ENCODE measurements around the gene SRCIN1.
"Not testable (repeated sequence)": the region's sequence is repeated elsewhere in the genome, so short reads cannot be mapped to it uniquely, and the experiment has no call there.

The SRCIN1 gene

DNA sequence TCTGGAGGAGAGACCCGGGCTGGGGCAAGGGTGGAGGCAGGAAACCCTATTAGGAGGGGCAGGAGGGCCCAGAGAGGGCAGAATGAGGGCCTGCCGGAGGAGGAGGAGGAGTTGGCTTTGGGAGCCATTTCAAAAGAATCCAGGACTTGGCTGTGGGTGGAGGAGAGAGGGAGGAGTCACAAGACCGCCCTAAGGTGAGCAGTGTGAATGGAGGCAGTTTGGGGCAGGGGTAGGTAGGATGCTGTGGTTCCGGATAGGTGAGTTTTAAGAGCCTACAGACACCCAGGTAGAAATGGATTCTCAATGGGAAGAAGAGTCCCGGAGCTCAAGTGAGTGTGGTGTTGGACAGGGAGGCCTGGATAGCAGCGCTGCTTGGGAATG lies 97.2 kb downstream of the SRCIN1 start:
- DNase-seq: no peak

DNA sequence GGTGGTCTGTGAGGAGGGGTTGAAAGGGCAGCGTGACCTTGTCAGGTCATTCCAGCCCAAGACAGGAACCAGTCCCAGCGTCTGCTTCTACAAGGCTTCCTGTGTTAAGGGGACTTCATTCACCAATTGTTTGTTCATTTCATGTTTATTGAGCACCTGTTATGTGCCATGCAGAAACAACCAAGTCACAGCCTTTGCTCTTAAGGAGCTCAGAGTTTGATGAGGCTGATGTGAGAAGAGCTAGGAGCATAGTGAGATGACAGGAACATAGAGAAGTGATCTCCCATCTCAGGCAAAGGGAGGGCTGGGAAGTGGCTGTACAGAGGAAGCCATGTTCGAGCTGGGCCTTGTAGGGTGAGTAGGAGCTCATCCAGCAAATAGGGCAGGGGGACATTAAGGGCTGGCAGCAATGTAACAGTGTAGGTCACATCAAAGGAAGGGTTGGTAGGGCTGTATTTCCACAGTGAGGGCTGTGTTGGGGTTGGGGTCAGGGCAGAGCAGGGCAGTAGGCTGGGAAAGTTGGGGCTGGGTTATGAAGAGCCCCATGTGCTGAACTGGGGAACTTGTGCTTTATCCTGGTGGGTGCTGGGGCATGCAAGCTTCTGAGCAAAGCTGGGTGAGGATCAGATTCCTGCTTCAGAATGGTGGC lies 97.7 kb downstream of the SRCIN1 start:
- DNase-seq: no peak

DNA sequence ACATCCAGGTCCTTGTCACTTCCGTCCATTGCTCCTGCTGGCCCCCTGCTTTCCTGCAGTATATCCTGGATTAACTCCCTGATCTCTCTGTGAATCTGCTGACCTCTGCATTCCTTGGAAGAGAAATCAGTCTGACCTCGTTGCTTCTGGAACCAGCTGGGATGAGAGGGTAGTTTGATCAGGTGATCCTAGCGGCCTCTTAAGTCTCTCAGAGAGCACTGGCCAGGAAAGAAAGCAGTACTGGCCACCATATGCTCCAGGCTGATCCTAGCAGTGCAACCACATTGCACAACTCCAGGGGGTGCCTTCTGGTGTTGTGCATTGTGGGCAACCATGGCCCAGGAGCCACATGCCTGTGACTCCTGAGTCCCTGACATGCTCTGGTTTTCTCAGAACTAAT lies 98.3 kb downstream of the SRCIN1 start:
- DNase-seq: no peak

DNA sequence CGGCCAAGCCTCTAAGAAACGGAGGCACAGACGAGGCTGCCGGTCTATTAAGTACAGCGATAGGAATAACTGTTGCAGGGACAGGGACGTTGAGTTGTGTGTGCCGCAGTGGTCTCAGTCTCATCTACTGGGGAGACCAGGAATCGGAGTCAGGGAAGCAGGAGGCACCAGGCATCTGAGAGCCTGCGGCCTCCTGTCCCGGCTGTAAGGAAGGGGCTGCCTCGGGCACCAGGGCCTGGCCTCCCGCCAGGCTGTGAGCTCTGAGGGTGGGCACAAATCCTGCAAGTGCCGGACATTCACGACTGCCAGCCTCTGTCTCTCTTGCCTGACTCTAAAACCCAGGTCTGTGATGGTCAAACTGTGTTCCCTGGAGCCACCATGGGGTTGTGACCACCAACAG lies 101.5 kb downstream of the SRCIN1 start:
- no peak for DNase-seq

DNA sequence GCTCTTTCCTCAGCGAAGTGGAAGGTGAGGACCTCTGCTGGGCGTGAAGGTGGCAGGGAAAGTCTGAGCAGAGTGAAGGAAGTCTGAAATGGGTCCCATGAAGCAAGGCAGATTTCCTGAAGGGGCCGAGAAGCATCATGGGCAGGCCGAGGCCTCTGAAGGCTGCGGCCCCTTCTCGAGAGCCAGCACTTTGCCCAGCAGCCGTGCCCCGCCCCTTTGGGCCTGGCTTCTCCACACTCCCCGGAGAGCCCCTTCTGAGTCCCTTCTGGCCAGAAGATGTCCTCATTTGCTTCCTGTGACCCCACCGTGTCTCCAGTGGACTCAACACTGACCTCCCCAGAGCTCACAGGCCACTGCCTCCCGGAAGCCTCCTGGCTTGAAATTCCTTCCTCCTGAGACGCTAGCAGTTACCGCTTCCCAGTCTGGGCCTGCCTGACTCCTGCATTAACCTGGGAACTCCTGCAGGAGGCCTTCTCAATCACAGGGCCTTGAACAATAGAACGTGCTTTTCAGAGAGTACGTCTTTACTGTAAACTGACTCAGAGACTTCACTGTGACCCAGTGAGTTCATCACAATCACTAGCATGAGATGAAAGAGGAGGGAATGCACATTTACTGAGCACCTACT lies 102.4 kb downstream of the SRCIN1 start:
- DNase-seq: not testable (repeated sequence)

DNA sequence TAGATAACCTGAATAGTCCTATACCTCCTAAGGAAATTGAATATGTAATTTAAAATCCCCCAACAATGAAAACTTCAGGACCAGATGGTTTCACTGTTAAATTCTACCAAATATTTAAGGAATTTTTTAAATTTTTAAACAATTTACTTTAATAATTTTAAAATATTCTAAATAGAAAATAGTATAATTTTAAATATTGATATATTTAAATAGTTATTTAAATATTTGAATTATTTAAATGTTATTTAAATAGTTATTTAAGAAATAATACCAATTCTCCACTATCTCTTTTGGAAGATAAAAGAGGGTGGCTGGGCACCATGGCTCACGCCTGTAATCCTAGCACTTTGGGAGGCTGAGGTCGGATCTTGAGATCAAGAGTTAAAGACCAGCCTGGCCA lies 104.0 kb downstream of the SRCIN1 start:
- DNase-seq: not testable (repeated sequence)

DNA sequence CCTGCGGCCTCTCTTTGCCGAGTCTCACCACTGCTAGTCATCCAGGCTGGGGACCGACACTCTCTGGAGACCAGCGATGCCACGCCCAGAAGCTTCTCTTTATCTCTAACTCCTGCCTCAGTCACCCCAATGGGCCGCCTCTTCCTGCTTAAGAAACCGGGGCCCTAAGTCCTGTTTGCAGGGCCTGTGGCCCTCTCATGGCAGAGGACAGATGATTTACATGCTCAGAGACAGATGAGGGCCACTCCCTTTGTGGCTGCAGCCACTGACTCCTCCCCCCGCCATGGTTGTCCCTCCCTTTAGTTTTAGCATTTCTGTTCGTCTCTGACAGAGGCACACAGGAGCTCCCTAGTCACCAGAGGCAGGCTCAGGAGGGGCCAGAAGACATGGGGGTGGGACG lies 106.5 kb downstream of the SRCIN1 start:
- not testable (repeated sequence) for DNase-seq

DNA sequence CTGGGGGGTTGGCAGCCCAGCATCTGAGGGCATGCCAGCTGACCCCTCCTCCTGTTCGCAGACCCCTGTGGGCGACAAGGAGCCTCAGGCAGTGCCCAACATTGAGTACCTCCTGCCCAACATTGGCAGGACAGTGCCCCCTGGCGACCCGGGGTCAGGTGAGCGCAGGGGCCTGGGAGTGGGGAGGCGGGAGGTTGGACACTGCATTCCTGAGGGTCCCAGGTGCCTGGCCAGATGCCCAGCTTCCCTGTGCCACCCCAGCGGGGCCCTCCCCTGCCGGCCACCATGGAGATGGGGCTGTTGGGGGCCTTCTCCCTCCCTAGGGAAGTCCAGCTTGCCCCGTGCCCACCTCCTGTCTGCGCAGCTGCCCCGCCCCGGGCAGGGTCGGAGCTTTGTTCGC lies 107.4 kb downstream of the SRCIN1 start:
- DNase-seq: no peak

DNA sequence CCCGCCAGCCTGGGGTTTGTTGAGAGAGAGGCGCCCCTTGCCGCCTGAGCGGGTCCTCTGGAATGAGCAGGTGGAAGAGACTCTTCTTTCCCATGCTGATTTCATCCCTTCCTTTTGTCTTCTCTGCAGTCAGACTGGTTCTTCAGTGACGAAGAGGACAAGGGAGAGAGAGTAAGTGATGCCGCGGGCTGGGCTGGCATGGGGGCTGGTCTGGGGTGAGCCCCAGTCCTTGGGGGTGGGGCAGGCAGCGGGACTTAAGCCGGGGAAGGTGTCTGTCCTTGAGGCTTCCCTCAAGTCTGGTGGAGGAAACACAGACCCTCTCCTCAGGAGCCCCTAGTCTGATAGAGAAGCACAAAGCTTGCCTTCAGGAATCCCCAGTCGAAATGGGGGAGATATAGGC lies 108.1 kb downstream of the SRCIN1 start:
- not testable (repeated sequence) for DNase-seq

DNA sequence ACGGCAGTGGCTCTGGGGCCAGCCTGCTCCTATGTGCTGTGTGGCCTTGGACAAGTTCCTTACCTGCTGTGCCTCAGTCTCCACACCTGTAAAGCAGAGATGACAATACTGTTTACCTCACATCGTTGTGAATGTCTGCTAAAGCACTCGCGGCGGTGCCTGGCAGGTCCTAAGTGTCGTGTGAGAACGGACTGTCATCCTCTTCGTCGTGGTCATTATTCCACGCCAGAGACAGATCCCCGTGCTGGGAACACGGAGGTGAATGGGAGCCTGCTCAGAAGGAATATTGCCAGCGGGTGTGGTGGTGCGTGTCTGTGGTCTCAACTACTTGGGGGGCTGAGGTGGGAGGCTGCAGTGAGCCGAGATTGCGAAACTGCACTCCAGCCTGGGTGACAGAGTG lies 111.6 kb downstream of the SRCIN1 start:
- not testable (repeated sequence) for DNase-seq

DNA sequence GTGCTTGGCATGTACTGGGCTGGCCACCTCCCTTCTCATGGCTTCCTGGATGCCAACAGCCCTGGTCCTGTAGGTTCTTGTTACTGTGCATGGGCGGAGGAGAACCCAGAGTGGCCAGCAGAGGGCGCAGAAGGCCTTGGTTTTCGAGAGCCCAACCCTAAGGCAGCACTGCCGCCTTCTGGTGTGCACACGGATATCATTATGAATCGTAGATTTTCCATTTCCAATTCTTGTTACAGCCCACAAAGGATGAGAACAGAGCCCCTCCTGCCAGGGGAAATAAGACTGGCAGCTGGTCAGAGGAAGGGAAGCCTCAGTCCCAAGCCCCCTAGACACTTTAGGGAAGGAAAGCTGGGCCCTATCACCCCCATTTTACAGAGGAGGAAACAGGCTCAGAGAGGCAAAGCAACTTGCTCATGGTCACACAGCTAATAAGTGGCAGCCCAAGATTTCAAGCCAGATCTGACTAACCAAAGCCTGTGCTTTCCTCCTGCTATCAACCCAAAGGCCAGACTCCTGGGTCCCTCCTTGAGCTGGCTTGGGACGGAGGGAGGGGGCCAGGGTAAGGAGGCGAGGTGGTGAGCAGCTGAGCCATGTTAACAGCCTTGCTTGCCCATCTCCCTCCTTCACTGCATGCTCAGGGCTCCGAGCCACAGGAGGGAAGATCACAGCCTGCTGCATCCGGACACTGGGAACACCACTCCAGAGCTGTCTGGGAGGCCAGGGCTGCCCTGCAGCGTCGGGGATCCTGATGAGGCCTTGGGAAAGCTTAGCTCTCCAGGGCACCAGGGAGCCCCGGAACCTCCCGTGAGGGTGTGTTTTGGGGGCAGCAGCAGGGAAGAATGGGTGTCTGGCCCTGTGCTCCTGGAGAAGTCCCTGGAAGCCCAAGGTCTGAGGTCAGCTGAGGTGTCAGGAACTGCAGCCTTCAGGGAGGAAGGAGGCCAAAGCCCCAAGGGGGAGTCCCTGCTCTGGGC lies 113.4 kb downstream of the SRCIN1 start:
- DNase-seq: peak; percentile 64

DNA sequence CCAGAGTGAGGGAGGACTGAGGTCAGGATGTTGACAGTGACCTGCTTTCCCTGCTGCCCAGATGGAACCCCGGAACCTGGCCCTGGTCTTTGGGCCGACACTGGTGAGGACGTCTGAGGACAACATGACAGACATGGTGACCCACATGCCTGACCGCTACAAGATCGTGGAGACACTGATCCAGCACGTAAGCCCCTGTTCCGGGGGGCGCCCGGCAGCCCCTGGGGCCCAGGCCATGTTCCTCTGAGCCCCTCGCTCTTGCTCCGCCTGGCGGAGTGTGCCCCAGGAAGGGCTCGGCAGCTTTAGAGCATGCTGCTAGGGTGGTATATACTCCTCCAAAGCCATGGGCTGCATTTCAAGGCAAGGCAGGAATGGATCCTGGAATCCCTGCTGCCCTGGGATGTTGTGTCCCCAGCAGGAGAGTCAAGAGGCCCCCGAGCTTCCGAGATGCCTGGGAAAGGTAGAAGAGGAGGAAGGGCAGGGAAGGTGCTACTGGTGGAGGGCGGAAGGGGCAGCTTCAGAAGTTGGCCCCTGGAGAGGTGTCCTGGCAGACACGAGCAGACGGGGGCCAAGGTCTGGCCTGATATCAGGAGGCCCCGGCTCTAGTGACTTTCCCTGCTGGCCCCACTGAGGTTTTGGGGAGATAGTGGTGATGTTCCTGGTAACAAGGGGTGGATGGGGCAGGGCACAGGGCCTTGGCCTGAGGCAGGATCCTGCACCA lies 114.2 kb downstream of the SRCIN1 start:
- not testable (repeated sequence) for DNase-seq

DNA sequence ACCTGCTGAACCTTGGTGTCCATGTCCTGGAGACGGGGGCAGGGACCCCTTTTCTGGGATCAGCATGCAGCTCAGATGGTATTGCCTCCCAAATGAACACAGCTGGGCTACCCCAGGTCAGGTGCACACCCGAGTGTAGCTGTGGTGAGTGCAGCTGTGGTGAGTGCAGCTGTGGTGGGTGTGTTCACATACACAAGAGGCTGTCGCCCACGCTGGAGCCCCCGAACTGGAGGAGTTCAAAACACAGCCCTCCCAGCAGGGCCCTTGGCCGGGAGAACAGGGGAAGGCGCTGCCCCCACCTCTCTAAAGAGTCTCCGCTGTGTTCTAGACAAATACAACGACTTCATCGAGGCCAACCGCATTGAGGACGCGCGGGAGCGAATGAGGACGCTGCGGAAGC lies 116.0 kb downstream of the SRCIN1 start:
- DNase-seq: not testable (repeated sequence)

DNA sequence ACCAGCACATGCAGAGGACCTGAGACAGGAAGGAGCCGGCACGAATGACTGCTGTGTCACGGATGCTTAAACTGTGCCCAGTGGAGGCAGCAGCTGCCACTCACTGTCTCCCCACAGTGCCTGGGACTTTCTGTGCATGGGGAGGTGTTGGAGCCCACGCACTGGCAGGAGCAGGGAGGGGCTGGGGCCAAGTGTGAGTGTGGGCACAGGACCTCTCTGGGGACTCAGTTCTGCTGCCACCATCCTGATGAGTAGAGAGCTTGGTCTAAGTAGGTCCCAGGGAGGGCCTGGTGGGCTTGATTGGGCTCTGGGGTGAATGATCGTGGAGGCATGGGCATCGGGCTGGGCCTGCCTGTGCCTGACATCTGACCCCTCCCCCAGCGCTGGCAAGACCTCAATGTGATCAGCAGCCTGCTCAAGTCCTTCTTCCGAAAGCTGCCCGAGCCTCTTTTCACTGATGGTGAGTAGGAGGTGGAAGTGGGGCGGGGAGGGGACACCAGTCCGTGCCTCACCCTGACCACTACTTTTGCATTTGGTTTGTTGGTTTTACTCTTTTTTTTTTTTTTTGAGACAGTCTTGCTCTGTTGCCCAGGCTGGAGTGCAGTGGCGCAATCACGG lies 120.0 kb downstream of the SRCIN1 start:
- not testable (repeated sequence) for DNase-seq

DNA sequence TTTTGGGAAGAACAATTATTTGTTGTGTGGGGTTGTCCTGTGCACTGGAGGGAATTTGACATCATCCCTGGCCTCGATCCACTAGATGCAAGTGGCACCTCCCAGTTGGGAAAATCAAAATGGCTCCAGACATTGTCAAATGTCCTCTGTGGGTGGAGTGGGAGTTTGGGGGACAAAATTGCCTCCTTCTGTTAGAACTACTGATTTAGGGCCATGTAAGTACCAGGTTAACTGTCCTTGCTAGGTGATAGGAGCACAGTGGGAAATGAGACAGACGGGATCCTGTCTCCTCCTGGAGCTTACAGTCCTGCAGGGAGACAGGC lies 120.6 kb downstream of the SRCIN1 start:
- DNase-seq: no peak

DNA sequence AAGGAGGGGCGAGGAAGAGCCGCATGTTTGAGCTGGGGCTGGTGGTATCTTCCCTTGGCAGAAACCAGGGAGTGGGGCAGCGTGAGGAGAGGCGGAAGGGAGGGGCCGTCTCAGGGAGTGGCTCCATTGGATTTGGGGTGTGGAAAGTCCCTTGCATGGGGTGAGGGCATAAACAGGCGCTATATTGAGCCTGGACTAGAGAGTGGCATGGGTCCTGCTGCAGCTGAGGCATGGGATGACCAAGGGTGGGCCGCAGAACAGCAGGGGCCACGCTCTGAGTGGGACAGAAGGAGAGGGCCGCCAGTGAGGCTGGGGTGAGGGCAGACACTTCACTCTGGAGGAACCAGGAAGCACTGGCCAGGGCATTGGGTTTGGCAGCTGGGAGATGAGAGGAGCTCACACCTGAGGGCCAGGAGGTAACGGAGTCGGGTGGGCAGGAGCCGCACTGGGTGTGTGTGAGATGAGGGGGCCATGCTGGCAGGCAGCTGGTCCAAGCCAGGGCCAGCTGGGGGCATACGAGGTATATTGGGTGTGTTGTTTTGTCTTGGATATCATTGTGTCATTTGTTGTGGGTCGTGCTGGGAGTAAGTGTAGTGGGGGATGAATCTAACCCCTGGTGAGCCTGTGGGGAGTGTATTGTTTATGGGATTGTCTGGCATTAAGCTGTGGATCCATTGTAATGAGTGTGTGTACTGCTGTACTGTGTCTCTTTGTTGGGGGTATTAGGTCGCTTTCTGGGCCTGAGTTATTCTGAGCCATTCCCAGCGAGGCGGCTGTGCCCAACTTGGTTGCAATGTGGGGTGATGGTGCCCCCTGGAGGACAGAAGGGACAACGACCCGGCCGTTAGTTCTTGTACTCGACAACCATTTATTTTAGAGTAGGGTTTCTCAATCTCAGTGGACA lies 121.3 kb downstream of the SRCIN1 start:
- not testable (repeated sequence) for DNase-seq

DNA sequence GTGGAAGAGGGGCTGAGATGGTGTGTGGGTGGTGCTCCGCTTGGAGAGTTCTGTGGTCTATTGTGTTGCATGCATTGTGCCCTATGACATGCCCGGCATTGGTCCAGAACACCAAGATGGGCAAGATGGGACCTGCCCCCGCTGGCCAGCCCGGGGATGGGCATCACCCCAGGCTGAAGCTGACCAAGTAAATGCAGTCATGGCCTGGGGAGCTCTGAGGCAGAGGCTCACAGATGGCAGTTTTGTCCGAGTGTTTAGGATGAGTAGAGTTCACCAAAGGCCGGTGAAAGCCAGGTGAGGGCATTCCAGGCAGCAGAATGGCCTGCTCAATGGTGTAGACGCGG lies 123.1 kb downstream of the SRCIN1 start:
- not testable (repeated sequence) for DNase-seq

DNA sequence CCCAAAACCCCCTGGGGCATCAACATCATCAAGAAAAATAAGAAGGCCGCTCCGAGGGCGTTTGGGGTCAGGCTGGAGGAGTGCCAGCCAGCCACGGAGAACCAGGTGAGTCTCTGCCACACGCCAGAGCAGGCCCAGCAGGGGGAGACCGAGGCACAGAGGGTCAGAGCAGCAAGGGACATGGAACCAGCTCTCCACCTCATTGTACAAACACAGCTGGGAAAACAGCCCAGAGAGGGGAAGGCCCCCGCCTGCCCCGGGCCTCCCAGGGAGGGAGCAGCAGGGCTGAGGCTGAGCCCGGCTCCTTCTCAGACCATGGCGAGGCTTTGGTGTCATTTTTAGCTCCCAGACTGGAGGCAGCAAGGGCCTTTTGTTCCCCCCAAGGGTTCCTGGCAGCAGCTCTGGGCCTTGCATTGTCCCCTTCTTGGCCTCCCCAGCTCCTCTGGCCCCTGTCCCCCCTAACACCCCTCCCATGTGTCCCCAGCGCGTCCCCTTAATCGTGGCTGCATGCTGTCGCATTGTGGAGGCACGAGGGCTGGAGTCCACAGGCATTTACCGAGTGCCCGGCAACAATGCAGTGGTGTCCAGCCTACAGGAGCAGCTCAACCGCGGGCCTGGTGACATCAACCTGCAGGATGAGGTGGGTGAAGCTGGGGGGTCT lies 123.6 kb downstream of the SRCIN1 start:
- DNase-seq: not testable (repeated sequence)
